Progenitor cell of endocrine pancreas (in vitro differentiated cells): ENCODE measurements around the gene FBXL20. TPM values are rescaled to one million over a fixed set of nuclear protein-coding genes. Genes with fewer than 3 reads are reported as not detected.

ENCODE experiments used
- DNase-seq: peaks from one replicate; pipeline ENCODE4 v3.0.0; 2021; ENCODE audit warnings: low spot score; ENCODE audit not compliant: unreplicated experiment
- H3K27ac Mint-ChIP-seq: 2 replicates; pipeline ENCODE4 v1.8.0; 2021; ENCODE audit warnings: mild to moderate bottlenecking, moderate library complexity, mixed read lengths
- H3K27me3 Mint-ChIP-seq: 2 replicates; pipeline ENCODE4 v1.8.0; 2021; ENCODE audit warnings: mixed read lengths
- H3K36me3 Mint-ChIP-seq: 2 replicates; pipeline ENCODE4 v1.8.0; 2022; ENCODE audit warnings: mixed read lengths; ENCODE audit not compliant: insufficient read depth
- H3K4me1 Mint-ChIP-seq: 2 replicates; pipeline ENCODE4 v1.8.0; 2021; ENCODE audit warnings: low read depth, mixed read lengths
- H3K4me3 Mint-ChIP-seq: 2 replicates; pipeline ENCODE4 v1.8.0; 2021; ENCODE audit warnings: low read depth, mild to moderate bottlenecking, moderate library complexity, mixed read lengths
- H3K9me3 Mint-ChIP-seq: 2 replicates; pipeline ENCODE4 v1.8.0; 2021; ENCODE audit warnings: low read depth, mixed read lengths
- total RNA-seq: library from RNA; stranded (reverse); gene quantifications from 2 replicates; pipeline ENCODE4 v1.2.1, GENCODE V29; 2021
- TF ChIP-seq, protein P1 (sequence below): fragments of 200-600 bp; sonication (generic); IDR thresholded peaks from one replicate; pipeline ENCODE4 v1.5.0; 2021; ENCODE audit warnings: antibody characterized with exemption, mild to moderate bottlenecking; ENCODE audit not compliant: unreplicated experiment

Gene FBXL20
- total RNA-seq, 1 donor from 2014 or later, result 26.8 TPM

DNA sequence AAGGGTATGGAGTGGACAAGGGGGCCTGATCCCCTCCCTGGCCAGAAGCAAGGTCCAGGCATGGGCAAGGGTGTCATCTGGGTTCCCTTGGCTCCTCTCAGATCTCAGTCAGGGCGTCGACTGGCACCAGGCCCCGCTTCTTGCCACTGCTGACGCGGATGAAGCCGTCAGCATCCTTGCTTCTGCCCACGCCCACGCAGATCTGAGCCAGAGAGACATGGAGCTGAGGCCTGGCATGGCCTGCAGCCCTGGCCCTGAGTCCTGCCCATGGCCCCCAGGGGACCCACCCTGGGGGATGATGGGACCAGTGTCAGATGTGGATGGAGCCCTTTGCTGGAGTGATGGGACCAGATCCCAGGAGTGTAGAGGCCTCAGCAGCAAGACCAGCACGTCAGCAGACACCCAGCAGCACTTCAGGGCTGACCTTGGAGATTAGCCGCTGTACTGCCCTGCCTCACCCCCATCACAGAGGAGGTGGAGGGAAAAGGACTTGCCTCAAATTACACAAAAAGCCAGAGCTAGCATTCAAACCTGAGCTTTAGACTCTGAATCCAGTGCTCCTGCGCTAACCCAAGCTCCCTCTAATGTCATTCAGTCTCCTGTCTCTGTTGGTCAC, 189.1 kb downstream of the FBXL20 start:
- no peak for DNase-seq
- Mint-ChIP-seq H3K4me1 (peaks cover 2% of the 10 kb centered on the region), H3K27ac (no peak overlapping the region), H3K36me3 (no peaks in the 10 kb centered on the region), H3K27me3 (peaks cover 80% of the 10 kb centered on the region), H3K4me3 (no peak overlapping the region), H3K9me3 (no peaks in the 10 kb centered on the region)
- TF ChIP-seq, protein P1, sequence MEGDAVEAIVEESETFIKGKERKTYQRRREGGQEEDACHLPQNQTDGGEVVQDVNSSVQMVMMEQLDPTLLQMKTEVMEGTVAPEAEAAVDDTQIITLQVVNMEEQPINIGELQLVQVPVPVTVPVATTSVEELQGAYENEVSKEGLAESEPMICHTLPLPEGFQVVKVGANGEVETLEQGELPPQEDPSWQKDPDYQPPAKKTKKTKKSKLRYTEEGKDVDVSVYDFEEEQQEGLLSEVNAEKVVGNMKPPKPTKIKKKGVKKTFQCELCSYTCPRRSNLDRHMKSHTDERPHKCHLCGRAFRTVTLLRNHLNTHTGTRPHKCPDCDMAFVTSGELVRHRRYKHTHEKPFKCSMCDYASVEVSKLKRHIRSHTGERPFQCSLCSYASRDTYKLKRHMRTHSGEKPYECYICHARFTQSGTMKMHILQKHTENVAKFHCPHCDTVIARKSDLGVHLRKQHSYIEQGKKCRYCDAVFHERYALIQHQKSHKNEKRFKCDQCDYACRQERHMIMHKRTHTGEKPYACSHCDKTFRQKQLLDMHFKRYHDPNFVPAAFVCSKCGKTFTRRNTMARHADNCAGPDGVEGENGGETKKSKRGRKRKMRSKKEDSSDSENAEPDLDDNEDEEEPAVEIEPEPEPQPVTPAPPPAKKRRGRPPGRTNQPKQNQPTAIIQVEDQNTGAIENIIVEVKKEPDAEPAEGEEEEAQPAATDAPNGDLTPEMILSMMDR, result no peak

DNA sequence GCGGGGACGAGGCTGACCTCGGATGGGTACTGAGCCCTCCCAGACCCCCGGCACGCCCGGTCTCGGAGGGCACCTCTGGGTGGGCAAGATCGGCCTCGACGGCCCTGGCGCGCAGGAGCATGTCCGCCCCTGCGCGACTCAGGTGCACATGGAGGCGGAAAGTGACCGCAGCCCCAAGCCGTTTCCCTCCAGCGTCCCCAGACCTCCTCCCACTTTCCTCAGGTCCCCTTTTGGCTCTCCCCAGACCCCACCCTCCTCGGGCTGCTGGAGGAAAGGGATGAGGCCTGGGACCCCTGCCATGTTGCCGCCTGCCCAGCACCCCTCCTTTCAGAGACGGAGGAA, 191.4 kb downstream of the FBXL20 start:
- no peaks in the 10 kb centered on the region for H3K36me3 Mint-ChIP-seq
- peaks cover 64% of the 10 kb centered on the region for H3K27me3 Mint-ChIP-seq
- TF ChIP-seq, protein P1, result no peak
- no peak overlapping the region for H3K27ac Mint-ChIP-seq
- no peaks in the 10 kb centered on the region for H3K9me3 Mint-ChIP-seq
- no peak overlapping the region for H3K4me3 Mint-ChIP-seq
- H3K4me1 Mint-ChIP-seq, result peaks cover 2% of the 10 kb centered on the region
- no peak for DNase-seq

DNA sequence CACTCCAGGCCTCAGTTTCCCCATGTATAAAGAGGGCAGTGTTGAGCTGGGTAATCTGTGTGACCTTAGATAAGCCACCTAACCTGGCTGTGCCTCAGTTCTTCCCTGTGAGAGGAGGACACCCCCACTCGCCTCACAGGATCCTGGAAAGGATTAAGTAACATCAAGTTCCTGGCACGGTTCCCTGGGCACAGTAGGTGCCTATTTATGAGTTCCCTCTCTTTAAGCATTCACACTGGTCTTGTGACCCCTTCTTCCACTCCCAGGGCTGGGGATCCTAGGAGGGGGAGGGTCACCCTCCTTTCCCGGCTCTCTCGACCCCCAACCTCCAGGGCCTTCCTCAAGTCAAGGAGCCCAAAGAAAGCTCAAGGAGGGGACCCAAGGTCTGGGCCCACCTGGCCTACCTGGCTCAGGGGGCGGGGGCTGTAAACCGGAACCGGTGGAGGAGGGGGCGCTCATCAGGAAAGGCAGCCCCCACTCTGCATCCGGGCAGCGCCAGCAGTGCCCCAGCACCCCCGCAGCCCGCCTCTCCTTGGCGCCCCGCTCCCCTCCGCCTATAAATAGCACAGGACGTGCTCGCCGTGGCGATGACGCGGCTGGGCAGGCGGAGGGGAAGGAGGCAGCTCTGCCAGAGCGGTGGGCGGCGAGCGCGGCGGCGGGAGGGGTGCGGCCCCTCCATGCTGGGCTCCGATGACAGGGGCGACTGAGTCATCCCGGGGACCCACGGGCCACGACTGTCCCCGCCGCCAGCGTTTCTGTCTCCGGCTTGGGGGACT, 191.9 kb downstream of the FBXL20 start:
- TF ChIP-seq, protein P1, result no peak
- H3K9me3 Mint-ChIP-seq, result no peaks in the 10 kb centered on the region
- H3K27ac Mint-ChIP-seq, result no peak overlapping the region
- peaks cover 2% of the 10 kb centered on the region for H3K4me1 Mint-ChIP-seq
- peaks cover 61% of the 10 kb centered on the region for H3K27me3 Mint-ChIP-seq
- no peak for DNase-seq
- H3K36me3 Mint-ChIP-seq, result peaks cover 5% of the 10 kb centered on the region
- H3K4me3 Mint-ChIP-seq, result no peak overlapping the region

DNA sequence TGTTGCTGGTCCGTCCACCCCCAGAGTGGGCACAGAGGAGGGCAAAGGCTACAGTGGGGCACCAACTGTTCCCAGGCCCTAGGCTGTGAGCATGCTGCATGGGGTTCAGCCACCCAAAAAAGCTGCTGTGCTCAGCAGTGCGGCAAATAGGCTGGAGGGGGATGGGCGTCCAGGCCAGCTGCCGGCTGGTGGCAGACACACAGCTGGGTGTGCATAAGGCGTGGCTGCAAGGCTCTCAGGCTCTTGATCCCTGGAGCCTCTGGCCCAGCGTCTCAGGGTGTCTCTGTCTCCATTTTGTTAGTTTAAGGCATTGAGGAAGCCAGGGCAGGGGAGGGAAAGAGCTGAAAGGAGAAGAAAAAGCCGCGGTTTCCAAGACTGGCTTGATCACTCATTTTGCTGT, 192.5 kb downstream of the FBXL20 start:
- Mint-ChIP-seq H3K27me3 (peaks cover 56% of the 10 kb centered on the region), H3K4me1 (peaks cover 2% of the 10 kb centered on the region), H3K4me3 (no peak overlapping the region), H3K9me3 (no peaks in the 10 kb centered on the region), H3K27ac (no peak overlapping the region), H3K36me3 (peaks cover 9% of the 10 kb centered on the region)
- TF ChIP-seq, protein P1, result no peak
- DNase-seq, result no peak

DNA sequence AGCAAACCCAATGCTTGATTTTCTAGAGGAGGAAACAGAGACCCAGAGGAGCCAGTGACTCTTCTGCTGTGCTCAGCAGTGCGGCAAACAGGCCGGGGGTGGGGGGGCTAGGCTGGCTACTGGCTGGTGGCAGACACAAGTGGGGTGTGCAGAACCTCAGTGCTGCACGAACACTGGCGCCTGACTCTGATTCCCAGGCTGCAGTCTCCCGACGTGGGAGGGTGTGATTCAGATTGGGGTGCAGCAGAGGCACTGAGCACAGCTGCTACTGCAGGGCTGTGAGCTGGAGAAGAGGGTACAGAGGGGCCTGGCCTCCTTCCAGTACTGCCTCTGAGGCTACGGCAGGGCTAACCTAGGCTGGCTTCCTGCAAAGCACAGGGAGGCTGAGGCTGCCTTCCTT, 193.3 kb downstream of the FBXL20 start:
- H3K27ac Mint-ChIP-seq, result no peak overlapping the region
- peaks cover 50% of the 10 kb centered on the region for H3K27me3 Mint-ChIP-seq
- DNase-seq, result no peak
- no peak overlapping the region for H3K4me3 Mint-ChIP-seq
- TF ChIP-seq, protein P1, result no peak
- H3K4me1 Mint-ChIP-seq, result peaks cover 2% of the 10 kb centered on the region
- peaks cover 13% of the 10 kb centered on the region for H3K36me3 Mint-ChIP-seq
- no peaks in the 10 kb centered on the region for H3K9me3 Mint-ChIP-seq
